ENCODE data around the gene MDM1.
A peak's percentile ranks its signal among the peaks of the same experiment; 100 is the strongest.

GRCh38 chr12:68317047-68317667, 15.0 kb downstream of the MDM1 start:
- TF ChIP-seq CTCF (conservative IDR thresholded peaks at IDR 0.05 in 1 of 2, IDR thresholded peaks at IDR 0.05 in 1 of 2; ENCODE audit: extremely low read depth in 1 of 2, insufficient read depth in 1 of 2, low read depth in 1 of 2, low read length in 2 of 2) (peak; percentile 55 to 57), EZH2 (IDR thresholded peaks at IDR 0.05; ENCODE audit: borderline replicate concordance, low read length) (no peak)

Measured in mammary epithelial cell (primary cell).